WTC11 (cell line): ENCODE measurements around the gene RELB. TPM values are rescaled to one million over a fixed set of nuclear protein-coding genes. Genes with fewer than 3 reads are reported as not detected.
A peak's percentile ranks its signal among the peaks of the same experiment; 100 is the strongest.

Source experiments
- ATF1 ChIP-seq: sonication (generic); formaldehyde crosslinking; IDR thresholded peaks from 2 replicates; pipeline ENCODE4 v1.8.1; 2023; ENCODE audit warnings: mild to moderate bottlenecking, moderate library complexity, missing genetic modification reagents
- ELF4 ChIP-seq: sonication (generic); formaldehyde crosslinking; IDR thresholded peaks from 2 replicates; pipeline ENCODE4 v1.8.1; 2022; ENCODE audit warnings: low read depth, mild to moderate bottlenecking, moderate library complexity, missing genetic modification reagents
- EMX1 ChIP-seq: fragments of 250-450 bp; sonication (Bioruptor Pico); IDR thresholded peaks from 2 replicates; pipeline ENCODE4 v1.8.0; 2021; ENCODE audit warnings: mild to moderate bottlenecking
- GABPB1 ChIP-seq: sonication (generic); formaldehyde crosslinking; IDR thresholded peaks from 2 replicates; pipeline ENCODE4 v1.8.1; 2023; ENCODE audit warnings: mild to moderate bottlenecking, missing genetic modification reagents
- IRF1 ChIP-seq: sonication (generic); formaldehyde crosslinking; IDR thresholded peaks from 2 replicates; pipeline ENCODE4 v1.8.0; 2023; ENCODE audit warnings: missing genetic modification reagents
- JUN ChIP-seq: sonication (generic); formaldehyde crosslinking; IDR thresholded peaks from 2 replicates; pipeline ENCODE4 v1.8.0; 2023; ENCODE audit warnings: mild to moderate bottlenecking, missing genetic modification reagents
- MLX ChIP-seq: sonication (generic); formaldehyde crosslinking; IDR thresholded peaks from 2 replicates; pipeline ENCODE4 v1.8.1; 2023; ENCODE audit warnings: mild to moderate bottlenecking, missing genetic modification reagents, moderate library complexity
- MXD4 ChIP-seq: fragments of 250-450 bp; sonication (Bioruptor Pico); IDR thresholded peaks from 2 replicates; pipeline ENCODE4 v1.8.0; 2021; ENCODE audit warnings: mild to moderate bottlenecking, moderate library complexity, borderline replicate concordance
- NFATC4 ChIP-seq: fragments of 250-450 bp; sonication (Bioruptor Pico); IDR thresholded peaks from 2 replicates; pipeline ENCODE4 v1.9.0; 2021; ENCODE audit warnings: mild to moderate bottlenecking
- NFE2L1 ChIP-seq: sonication (generic); formaldehyde crosslinking; IDR thresholded peaks from 2 replicates; pipeline ENCODE4 v1.8.1; 2023; ENCODE audit warnings: missing genetic modification reagents
- NFYB ChIP-seq: sonication (generic); formaldehyde crosslinking; conservative IDR thresholded peaks from 2 replicates; pipeline ENCODE4 v1.8.0; 2022; ENCODE audit warnings: low read depth, missing genetic modification reagents
- NR3C1 ChIP-seq: sonication (generic); formaldehyde crosslinking; conservative IDR thresholded peaks from 2 replicates; pipeline ENCODE4 v1.8.1; 2023; ENCODE audit warnings: low read depth, mild to moderate bottlenecking, missing genetic modification reagents
- OVOL2 ChIP-seq: fragments of 250-450 bp; sonication (Bioruptor Pico); IDR thresholded peaks from 2 replicates; pipeline ENCODE4 v1.9.0; 2021; ENCODE audit warnings: mild to moderate bottlenecking, borderline replicate concordance
- PRDM15 ChIP-seq: sonication (generic); formaldehyde crosslinking; IDR thresholded peaks from 2 replicates; pipeline ENCODE4 v1.8.0; 2022; ENCODE audit warnings: missing genetic modification reagents
- PRRX2 ChIP-seq: fragments of 250-450 bp; sonication (Bioruptor Pico); IDR thresholded peaks from 2 replicates; pipeline ENCODE4 v1.8.0; 2021; ENCODE audit warnings: mild to moderate bottlenecking
- SMAD4 ChIP-seq: sonication (generic); formaldehyde crosslinking; IDR thresholded peaks from 2 replicates; pipeline ENCODE4 v1.8.0; 2022; ENCODE audit warnings: mild to moderate bottlenecking, missing genetic modification reagents
- TEAD4 ChIP-seq: sonication (generic); formaldehyde crosslinking; IDR thresholded peaks from 2 replicates; pipeline ENCODE4 v1.8.0; 2022; ENCODE audit warnings: mild to moderate bottlenecking, missing genetic modification reagents
- USF1 ChIP-seq: sonication (generic); formaldehyde crosslinking; IDR thresholded peaks from 2 replicates; pipeline ENCODE4 v1.8.0; 2022; ENCODE audit warnings: mild to moderate bottlenecking, missing genetic modification reagents
- USF2 ChIP-seq: sonication (generic); formaldehyde crosslinking; IDR thresholded peaks from 2 replicates; pipeline ENCODE4 v1.8.1; 2023; ENCODE audit warnings: mild to moderate bottlenecking, missing genetic modification reagents, moderate library complexity
- ZMAT4 ChIP-seq: fragments of 250-450 bp; sonication (Bioruptor Pico); IDR thresholded peaks from 2 replicates; pipeline ENCODE4 v1.9.0; 2021; ENCODE audit warnings: mild to moderate bottlenecking
- ZNF121 ChIP-seq: sonication (generic); formaldehyde crosslinking; IDR thresholded peaks from 2 replicates; pipeline ENCODE4 v1.8.0; 2023; ENCODE audit warnings: missing genetic modification reagents
- ZNF219 ChIP-seq: sonication (generic); formaldehyde crosslinking; IDR thresholded peaks from 2 replicates; pipeline ENCODE4 v1.8.0; 2023; ENCODE audit warnings: missing genetic modification reagents, mild to moderate bottlenecking, borderline replicate concordance
- ZNF263 ChIP-seq: sonication (generic); formaldehyde crosslinking; IDR thresholded peaks from 2 replicates; pipeline ENCODE4 v1.8.1; 2022; ENCODE audit warnings: low read depth, mild to moderate bottlenecking, moderate library complexity, missing genetic modification reagents
- ZNF416 ChIP-seq: fragments of 250-450 bp; sonication (Bioruptor Pico); IDR thresholded peaks from 2 replicates; pipeline ENCODE4 v1.9.0; 2021; ENCODE audit warnings: mild to moderate bottlenecking, inconsistent platforms
- ZNF425 ChIP-seq: fragments of 250-450 bp; sonication (Bioruptor Pico); conservative IDR thresholded peaks from 2 replicates; pipeline ENCODE4 v1.9.0; 2021; ENCODE audit warnings: mild to moderate bottlenecking
- ZNF532 ChIP-seq: fragments of 250-450 bp; sonication (Bioruptor Pico); IDR thresholded peaks from 2 replicates; pipeline ENCODE4 v1.9.0; 2021; ENCODE audit warnings: mild to moderate bottlenecking, borderline replicate concordance
- ZNF671 ChIP-seq: fragments of 250-450 bp; sonication (Bioruptor Pico); IDR thresholded peaks from 2 replicates; pipeline ENCODE4 v1.8.0; 2021; ENCODE audit warnings: mild to moderate bottlenecking
- total RNA-seq: library from RNA; stranded (reverse); gene quantifications from 3 replicates; pipeline ENCODE4 v1.2.3, GENCODE V29; 2021

RELB gene
- total RNA-seq, 1 experiment from 2014 or later = 8.9 TPM

GRCh38 chr19:44954649-44955504 is 46.4 kb upstream of the RELB start, which contains the start of gene CLPTM1 (continued):
- TF ChIP-seq PRDM15 (CRISPR knock-in tag) (no peak), USF2 (CRISPR knock-in tag) (no peak), ZNF121 (CRISPR knock-in tag) (no peak), USF1 (CRISPR knock-in tag) (0 out of 2 replicates have a peak, but pooled peaks have one; percentile 27), NFYB (CRISPR knock-in tag) (peak; percentile 56), ATF1 (no peak), GABPB1 (CRISPR knock-in tag) (peak; percentile 69), OVOL2 (CRISPR knock-in tag) (no peak), NR3C1 (no peak), ZMAT4 (CRISPR knock-in tag) (no peak), EMX1 (CRISPR knock-in tag) (no peak), ZNF671 (CRISPR knock-in tag) (no peak), JUN (no peak), NFATC4 (CRISPR knock-in tag) (no peak), SMAD4 (CRISPR knock-in tag) (no peak), IRF1 (CRISPR knock-in tag) (no peak), MXD4 (CRISPR knock-in tag) (no peak), ZNF416 (CRISPR knock-in tag) (no peak), NFE2L1 (CRISPR knock-in tag) (no peak), TEAD4 (CRISPR knock-in tag) (no peak), ZNF532 (CRISPR knock-in tag) (no peak), ZNF219 (no peak), MLX (CRISPR knock-in tag) (no peak), PRRX2 (no peak), ELF4 (CRISPR knock-in tag) (no peak), ZNF263 (CRISPR knock-in tag) (no peak), ZNF425 (CRISPR knock-in tag) (no peak)
